Gastrocnemius medialis (tissue), 4 donors: ENCODE measurements around the gene B4GALT2.

Experiments
- CTCF ChIP-seq, 5 experiments: fragments of 450-650 bp in 3 of 5; fragments of 200-600 bp in 2 of 5; sonication (generic) in 2 of 5; IDR thresholded peaks in 4 of 5; conservative IDR thresholded peaks in 1 of 5; 1 replicate in 4 of 5; 2 replicates in 1 of 5; pipeline ENCODE4 v1.5.1; 2016 to 2019; ENCODE audit warnings: antibody characterized with exemption in 5 of 5, mild to moderate bottlenecking in 3 of 5, moderate library complexity in 3 of 5
- POLR2A ChIP-seq, 2 donors: fragments of 450-650 bp; IDR thresholded peaks; one replicate each; pipeline ENCODE4 v1.6.1; 2017; ENCODE audit warnings: antibody characterized with exemption in 2 of 2, mild to moderate bottlenecking in 2 of 2, moderate library complexity in 2 of 2

DNA sequence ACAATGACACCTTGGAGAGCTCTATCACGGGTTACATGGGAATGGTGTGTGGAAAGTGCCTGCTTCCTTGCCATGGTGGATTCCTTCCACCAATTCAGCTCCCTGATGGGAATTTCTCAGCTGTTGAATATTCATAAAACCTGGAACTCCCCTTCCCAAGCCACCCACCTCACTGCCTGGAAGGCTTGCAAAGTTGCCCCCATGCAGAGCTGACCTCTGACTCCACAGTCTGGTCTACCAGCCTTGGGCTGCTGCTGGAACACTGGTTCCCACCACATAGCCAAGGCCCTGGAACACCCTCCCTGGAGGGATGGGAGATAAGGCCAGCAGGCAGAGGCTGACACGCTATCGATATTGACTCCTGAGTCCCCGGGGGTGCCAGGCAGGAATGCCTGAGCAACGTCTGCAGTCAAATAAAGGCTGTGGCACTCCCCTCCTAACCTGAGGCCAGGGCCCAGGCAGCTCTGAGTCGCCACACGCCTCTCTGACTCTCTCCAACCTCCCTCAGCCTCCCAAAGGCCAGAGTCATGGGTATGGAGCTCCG lies 21.2 kb downstream of the B4GALT2 start:
- TF ChIP-seq CTCF (IDR thresholded peaks at IDR 0.05 in 4 of 5, conservative IDR thresholded peaks at IDR 0.05 in 1 of 5) = no peak
- no peak for TF ChIP-seq POLR2A (IDR thresholded peaks at IDR 0.05)
